HG03575 (cell line): ENCODE data around the gene TDRD12.
"Not testable (repeated sequence)": the region's sequence is repeated elsewhere in the genome, so short reads cannot be mapped to it uniquely, and the experiment has no call there.

Experiments used
- ATAC-seq: cut with Tn5 transposase; IDR thresholded peaks from one replicate; pipeline ENCODE4 v1.9.1; 2021; ENCODE audit not compliant: unreplicated experiment, insufficient number of reproducible peaks, low FRiP score; ENCODE audit errors: extremely low read depth

Gene TDRD12

DNA sequence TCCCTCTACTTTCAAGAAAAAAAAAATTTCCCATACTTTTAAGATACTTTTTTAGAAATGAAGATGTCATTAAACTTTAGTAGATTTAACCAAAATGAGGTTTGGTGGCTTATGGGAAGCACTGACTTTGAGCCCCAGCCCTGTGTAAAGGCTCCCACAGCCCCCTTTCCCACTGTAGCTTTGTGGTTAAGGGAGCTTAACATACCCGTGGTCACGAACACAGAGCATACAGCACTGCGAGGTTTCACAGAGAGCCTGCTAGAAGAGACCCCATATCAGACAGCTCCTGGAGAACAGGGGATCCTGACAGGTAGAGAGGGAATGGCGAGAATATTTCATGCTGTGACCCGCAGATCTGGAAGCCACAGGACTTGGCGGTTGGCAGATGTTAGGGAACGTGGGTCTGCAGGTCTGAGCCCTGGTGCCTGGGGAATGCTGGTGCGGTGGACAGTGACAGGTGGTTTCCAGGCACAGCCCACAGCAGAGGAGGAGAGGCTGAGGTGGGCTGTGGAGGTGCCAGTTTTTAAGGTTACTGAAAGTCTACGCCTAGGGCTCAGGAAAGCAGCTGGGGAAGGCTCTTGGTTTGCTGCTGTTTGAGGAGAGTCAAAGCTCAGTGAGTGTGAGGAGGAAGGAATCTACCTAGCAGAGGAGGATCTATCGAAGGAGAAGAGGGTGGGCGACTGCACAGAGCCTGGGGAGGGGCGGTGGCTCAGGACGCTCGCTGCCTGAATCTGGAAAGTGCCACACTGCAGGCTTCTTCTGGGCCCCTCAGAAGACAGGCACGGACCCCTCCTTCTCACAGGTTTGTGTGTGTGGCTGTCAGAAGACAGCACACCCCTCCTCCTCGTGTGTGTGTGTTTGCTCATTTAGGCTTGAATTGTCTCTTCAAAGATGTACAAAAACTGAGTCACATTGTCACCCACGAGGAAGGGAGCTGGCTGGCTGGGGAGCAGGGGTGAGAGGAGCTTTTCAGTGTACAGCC, 100.1 kb downstream of the TDRD12 start:
- ATAC-seq = no peak

- no peak for ATAC-seq
Measured at GRCh38 chr19:32822916-32823746, 103.6 kb downstream of the TDRD12 start.

- ATAC-seq = no peak
Measured at GRCh38 chr19:32823747-32824102, 104.2 kb downstream of the TDRD12 start.

DNA sequence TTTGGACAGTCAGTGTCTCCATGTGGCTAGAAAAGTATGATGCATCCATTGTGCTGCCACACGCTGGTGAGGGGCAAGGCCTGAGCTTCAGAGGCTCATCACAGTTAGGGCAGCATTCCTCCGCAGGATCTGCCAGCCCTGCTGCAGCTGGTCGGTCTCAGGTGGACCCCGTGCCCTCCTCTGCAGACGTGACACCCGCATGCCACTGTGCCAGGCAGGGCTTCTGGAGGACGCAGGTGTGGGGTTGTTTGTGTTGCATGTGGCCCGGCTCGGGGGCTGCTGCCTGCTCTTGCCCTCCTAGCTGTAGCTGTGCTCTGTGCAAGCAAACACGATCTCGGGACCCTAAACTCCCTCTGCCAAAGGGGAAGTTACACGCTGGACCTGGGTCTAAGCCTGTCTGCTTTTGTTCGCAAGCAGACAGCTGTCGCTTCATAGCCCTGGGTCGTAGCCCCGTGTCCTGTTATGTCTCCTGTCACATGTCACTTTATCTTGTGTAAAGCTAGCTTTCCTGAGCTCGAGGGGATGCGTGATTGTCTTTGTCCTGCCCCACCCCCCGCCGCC, 104.7 kb downstream of the TDRD12 start:
- no peak for ATAC-seq

DNA sequence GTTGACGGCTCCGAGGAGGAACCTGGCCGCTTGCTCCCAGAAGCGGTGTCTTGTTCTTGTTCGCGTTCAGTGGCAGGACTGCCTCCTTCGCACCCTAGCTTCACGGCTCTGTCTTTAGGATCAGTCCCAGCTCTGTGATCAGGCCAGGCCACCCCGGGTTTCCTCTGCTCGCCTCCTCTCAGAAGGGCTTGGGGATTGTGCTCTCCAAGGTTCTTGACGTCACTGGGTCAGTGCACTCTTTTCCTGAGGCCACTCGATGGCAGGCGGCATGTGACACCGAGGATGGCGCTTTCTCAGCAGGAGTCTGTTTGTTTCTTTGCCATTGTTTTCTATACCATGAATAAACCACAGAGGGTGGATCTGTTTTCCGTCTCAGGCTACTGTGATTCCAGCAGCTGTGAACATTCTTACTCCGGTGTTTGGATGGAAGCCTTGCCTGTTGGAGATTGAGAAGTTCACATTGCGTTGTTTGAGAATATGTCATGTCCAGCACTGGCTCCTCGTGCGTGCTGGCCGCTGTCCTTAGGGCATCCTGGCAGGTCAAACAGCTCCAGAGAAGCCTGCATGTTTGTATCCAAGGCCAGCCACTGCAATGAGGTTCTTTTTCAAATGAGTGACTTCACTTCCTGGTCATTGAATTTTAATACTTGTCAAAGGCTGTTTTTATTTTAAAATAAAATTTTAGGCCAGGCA, 105.5 kb downstream of the TDRD12 start:
- ATAC-seq = no peak

- ATAC-seq = no peak
Measured at GRCh38 chr19:32828139-32828538, 108.6 kb downstream of the TDRD12 start.

GRCh38 chr19:32828643-32829344, 109.2 kb downstream of the TDRD12 start:
- ATAC-seq = no peak

GRCh38 chr19:32829345-32829896, 109.9 kb downstream of the TDRD12 start:
- no peak for ATAC-seq

DNA sequence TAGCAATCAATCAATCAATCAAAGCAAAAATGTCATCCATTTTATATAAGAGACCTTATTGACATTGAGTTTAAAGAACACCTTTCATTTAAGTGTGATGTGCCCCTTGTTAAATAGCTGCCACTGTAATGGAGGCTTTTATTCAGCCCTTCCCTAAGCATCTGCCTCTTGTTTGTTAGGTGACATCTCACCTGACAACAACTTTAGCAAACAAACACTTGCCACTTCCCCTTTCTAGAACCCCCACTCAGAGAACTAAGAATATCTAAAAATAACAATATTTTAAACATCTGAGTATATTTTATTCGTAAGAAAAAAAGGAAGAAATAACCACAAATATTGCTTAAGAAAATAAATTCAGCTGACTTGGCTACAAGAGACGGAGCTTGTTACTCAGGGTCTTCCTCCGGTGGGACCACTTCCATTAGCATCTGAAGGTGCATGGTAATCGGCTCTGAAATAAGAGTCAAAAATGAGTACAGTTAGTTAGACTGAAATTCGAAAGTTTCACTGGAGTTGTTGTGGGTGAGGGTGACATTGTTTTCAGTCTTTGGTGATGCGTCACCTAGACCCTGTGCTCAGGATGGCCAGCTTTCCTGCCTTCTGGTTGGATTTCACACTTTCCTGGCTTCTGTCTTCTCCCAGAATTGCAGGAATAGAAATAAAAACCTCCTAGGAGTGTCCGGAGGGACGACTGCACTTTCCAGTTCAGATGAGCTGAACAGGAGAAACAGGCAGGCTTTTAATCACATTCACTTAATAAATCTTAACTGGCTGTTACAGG, 110.9 kb downstream of the TDRD12 start:
- ATAC-seq = no peak

GRCh38 chr19:32831611-32832010, 112.0 kb downstream of the TDRD12 start:
- ATAC-seq = no peak

DNA sequence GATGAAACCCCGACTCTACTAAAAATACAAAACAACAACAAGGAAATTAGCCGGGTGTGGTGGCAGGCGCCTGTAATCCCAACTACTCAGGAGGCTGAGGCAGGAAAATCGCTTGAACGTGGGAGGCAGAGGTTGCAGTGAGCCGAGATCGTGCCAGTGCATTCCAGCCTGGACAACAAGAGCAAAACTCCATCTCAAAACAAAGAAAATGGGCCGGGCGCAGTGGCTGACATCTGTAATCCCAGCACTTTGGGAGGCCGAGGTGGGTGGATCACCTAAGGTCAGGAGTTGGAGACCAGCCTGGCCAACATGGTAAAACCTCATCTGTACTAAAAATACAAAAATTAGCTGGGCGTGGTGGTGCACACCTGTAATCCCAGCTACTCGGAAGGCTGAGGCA, 112.5 kb downstream of the TDRD12 start:
- not testable (repeated sequence) for ATAC-seq

- not testable (repeated sequence) for ATAC-seq
Measured at GRCh38 chr19:32832825-32833224, 113.3 kb downstream of the TDRD12 start.

GRCh38 chr19:32833388-32833787, 113.8 kb downstream of the TDRD12 start:
- not testable (repeated sequence) for ATAC-seq

DNA sequence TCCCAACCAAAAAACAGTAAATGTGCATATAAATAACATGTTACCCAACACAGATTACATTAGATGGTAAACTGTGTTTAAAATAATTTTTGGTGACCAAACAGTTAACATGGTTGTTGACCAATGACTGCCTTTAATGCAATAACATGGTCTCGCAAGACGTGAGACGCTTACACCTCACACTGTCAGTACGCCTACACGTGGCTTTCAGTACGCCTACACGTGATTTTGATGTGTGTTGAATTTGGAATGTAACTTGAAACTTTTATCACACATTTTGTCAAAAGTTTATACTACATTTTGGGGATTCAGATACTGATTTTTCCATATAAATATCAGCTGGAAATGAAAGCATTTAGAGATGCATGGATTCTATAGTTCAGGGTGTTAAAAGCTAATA, 118.0 kb downstream of the TDRD12 start:
- no peak for ATAC-seq

DNA sequence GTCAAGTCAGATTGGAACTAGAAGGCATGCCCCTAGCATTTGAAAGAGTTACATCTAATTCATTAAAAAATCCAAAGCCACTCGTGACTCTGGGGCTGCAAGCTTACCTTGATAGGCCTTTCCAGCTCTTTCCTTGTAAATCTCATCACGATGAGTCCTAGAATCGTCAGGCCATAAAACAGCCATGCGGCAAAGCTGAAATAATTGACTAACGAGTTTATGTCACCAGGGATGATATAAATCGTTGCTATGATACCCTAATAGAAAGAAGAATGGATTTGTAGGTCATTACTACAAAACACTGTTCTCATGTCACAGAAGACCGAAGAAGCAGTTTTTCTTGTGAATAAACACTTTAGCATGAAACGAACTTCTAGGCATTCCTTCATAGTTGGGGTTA, 122.5 kb downstream of the TDRD12 start:
- no peak for ATAC-seq

DNA sequence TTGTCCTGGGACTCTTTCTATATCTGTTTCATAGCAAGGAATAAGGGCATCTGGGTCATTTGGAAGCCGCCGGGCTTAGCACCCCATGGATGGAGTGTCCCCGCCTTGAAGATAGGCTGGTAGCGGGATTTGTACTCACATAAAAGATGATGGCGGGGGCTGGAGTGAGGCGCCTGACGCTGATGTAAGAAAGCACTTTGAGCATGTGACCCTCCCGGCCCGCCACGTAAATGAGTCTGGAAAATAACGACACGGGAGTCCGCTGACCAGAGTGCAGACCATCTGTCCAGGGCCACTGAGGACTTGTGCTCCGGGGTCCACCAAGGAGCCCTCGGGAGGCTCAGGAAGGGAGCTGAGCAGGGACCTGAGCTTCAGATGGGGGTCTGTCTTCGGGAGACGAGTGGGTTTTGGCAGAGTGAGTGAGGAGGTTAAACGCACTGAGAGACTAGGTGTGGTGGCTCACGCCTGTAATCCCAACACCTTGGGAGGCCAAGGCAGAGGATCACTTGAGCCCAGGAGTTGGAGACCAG, 124.2 kb downstream of the TDRD12 start:
- no peak for ATAC-seq

- not testable (repeated sequence) for ATAC-seq
Measured at GRCh38 chr19:32848035-32848434, 128.5 kb downstream of the TDRD12 start.
